Loucy (cell line): ENCODE results near the gene KDM4C.

Experiments
- CTCF ChIP-seq: fragments of 200-600 bp; sonication (generic); conservative IDR thresholded peaks from 2 replicates; pipeline ENCODE4 v1.5.1; 2014; ENCODE audit warnings: mild to moderate bottlenecking, antibody characterized with exemption, low read length
- EZH2phosphoT487 ChIP-seq: fragments of 200-600 bp; IDR thresholded peaks from 2 replicates; pipeline ENCODE4 v1.6.1; 2018; ENCODE audit warnings: antibody characterized with exemption, mild to moderate bottlenecking, moderate library complexity, borderline replicate concordance

- TF ChIP-seq CTCF (no peak), EZH2phosphoT487 (no peak)
Measured at GRCh38 chr9:6904371-6904770, 146.6 kb downstream of the KDM4C start.
